Activated naive CD8-positive, alpha-beta T cell treated with anti-CD3 and anti-CD28 coated beads, Interleukin-2, amount 10 ng/mL, durations not matched to agents 7 days and 5 days (primary cell): Measurements from ENCODE around the gene PLGRKT. TPM values are rescaled to one million over a fixed set of nuclear protein-coding genes. Genes with fewer than 3 reads are reported as not detected.
"Not testable (repeated sequence)": the region's sequence is repeated elsewhere in the genome, so short reads cannot be mapped to it uniquely, and the experiment has no call there.

Experiments used
- ATAC-seq: fragments of 150-1000 bp; cut with Tn5 transposase; one replicate; pipeline ENCODE4 v1.10.0; 2021; ENCODE audit warnings: low read depth, moderate library complexity
- POLR2A ChIA-PET: fragments of 350-600 bp; sonication (Branson Sonifier 250); formaldehyde crosslinking; loops from one replicate; lab custom pipeline; 2021; ENCODE audit warnings: antibody characterized with exemption; lab: Charles Lee
- DNase-seq: peaks from one replicate; pipeline ENCODE4 v3.0.0; 2021
- H3K27ac Mint-ChIP-seq: one replicate; pipeline ENCODE4 v1.8.0; 2022; ENCODE audit warnings: mild to moderate bottlenecking, mixed read lengths
- H3K27me3 Mint-ChIP-seq: one replicate; pipeline ENCODE4 v1.8.0; 2022; ENCODE audit warnings: mild to moderate bottlenecking, moderate library complexity, mixed read lengths
- H3K36me3 Mint-ChIP-seq: one replicate; pipeline ENCODE4 v1.8.0; 2021; ENCODE audit warnings: mild to moderate bottlenecking, mixed read lengths
- H3K4me1 Mint-ChIP-seq: one replicate; pipeline ENCODE4 v1.8.0; 2021; ENCODE audit warnings: mixed read lengths
- H3K4me3 Mint-ChIP-seq: one replicate; pipeline ENCODE4 v1.8.0; 2022; ENCODE audit warnings: mild to moderate bottlenecking, moderate library complexity, mixed read lengths
- H3K9me3 Mint-ChIP-seq: one replicate; pipeline ENCODE4 v1.8.0; 2021; ENCODE audit warnings: mixed read lengths
- total RNA-seq, 2 experiments: library from RNA; stranded (reverse); gene quantifications; one replicate each; pipeline ENCODE4 v1.2.3, GENCODE V29; 2021

Gene PLGRKT
- total RNA-seq, 2 experiments from 2014 or later: 25.5 to 27.0 TPM

- POLR2A ChIA-PET: interaction anchor here (0.6 kb wide), 1 partner anchor 880 kb away, joined by 4 read pairs; no protein-coding TSS in a partner anchor
Observed at GRCh38 chr9:5468850-5469249, 31.1 kb upstream of the PLGRKT start.

GRCh38 chr9:5466766-5467165 is 29.0 kb upstream of the PLGRKT start:
- Mint-ChIP-seq H3K36me3 (peaks cover 36% of the 10 kb centered on the region), H3K9me3 (no peaks in the 10 kb centered on the region), H3K4me1 (no peaks in the 10 kb centered on the region), H3K27me3 (no peaks in the 10 kb centered on the region), H3K27ac (no peak overlapping the region), H3K4me3 (no peak overlapping the region)
- no peak for DNase-seq
- ATAC-seq: no peak
- POLR2A ChIA-PET: no interaction called here

More at GRCh38 chr9:5468850-5469249, 31.1 kb upstream of the PLGRKT start:
- no peaks in the 10 kb centered on the region for H3K4me1 Mint-ChIP-seq
- no peak overlapping the region for H3K4me3 Mint-ChIP-seq
- no peak overlapping the region for H3K27ac Mint-ChIP-seq
- H3K9me3 Mint-ChIP-seq: no peaks in the 10 kb centered on the region
- ATAC-seq: no peak
- DNase-seq: no peak
- no peaks in the 10 kb centered on the region for H3K27me3 Mint-ChIP-seq
- H3K36me3 Mint-ChIP-seq: peaks cover 23% of the 10 kb centered on the region

GRCh38 chr9:5466005-5466404 is 28.3 kb upstream of the PLGRKT start:
- DNase-seq (no peak), ATAC-seq (no peak)
- Mint-ChIP-seq H3K4me1 (no peaks in the 10 kb centered on the region), H3K27ac (no peak overlapping the region), H3K4me3 (no peak overlapping the region), H3K27me3 (no peaks in the 10 kb centered on the region), H3K9me3 (no peaks in the 10 kb centered on the region), H3K36me3 (peaks cover 36% of the 10 kb centered on the region)
- POLR2A ChIA-PET: no interaction called here

GRCh38 chr9:5464831-5465330 is 27.2 kb upstream of the PLGRKT start:
- H3K27ac Mint-ChIP-seq, H3K27me3 Mint-ChIP-seq, ATAC-seq, H3K4me3 Mint-ChIP-seq, DNase-seq, POLR2A ChIA-PET, H3K4me1 Mint-ChIP-seq, H3K9me3 Mint-ChIP-seq: not testable (repeated sequence)
- H3K36me3 Mint-ChIP-seq: peaks cover 35% of the 10 kb centered on the region

DNA sequence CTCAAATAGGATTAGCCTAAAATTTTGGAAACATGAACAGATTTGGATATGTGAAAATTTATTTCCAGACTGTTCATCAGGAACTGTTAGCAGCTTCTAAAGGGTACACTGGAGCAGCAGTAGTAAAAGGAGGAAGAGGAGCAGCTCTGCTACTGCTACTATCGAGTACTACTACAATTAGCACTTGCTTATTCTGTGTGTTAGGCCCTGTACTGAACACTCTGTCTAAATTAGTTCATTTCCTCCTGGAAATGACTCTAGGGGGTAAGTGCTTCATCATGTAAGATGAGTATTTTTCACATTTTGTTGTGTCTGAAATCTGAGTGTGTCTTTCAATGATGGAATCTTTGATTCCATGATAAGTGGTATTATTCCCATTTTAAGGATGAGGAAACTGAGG is 22.4 kb upstream of the PLGRKT start:
- Mint-ChIP-seq H3K27ac (no peak overlapping the region), H3K27me3 (no peaks in the 10 kb centered on the region), H3K36me3 (peaks cover 49% of the 10 kb centered on the region), H3K4me3 (no peak overlapping the region), H3K9me3 (no peaks in the 10 kb centered on the region), H3K4me1 (peaks cover 20% of the 10 kb centered on the region)
- DNase-seq: no peak
- ATAC-seq: no peak
- POLR2A ChIA-PET: interaction anchor here (1.0 to 2.2 kb wide), 3 partner anchors 10 to 168 kb away, joined by 3 to 6 read pairs (median 4); partner anchors contain the start of genes CD274 and RIC1

GRCh38 chr9:5459289-5459829 is 21.6 kb upstream of the PLGRKT start:
- POLR2A ChIA-PET: interaction anchor here (1.2 to 2.2 kb wide), 2 partner anchors 9 to 169 kb away, joined by 4 to 6 read pairs; partner anchors contain the start of genes CD274 and RIC1
- H3K4me3 Mint-ChIP-seq: peak overlapping the region; percentile 28
- H3K27me3 Mint-ChIP-seq: no peaks in the 10 kb centered on the region

GRCh38 chr9:5455181-5455580 is 17.5 kb upstream of the PLGRKT start:
- H3K27ac Mint-ChIP-seq: no peak overlapping the region
- POLR2A ChIA-PET: no interaction called here
- no peaks in the 10 kb centered on the region for H3K27me3 Mint-ChIP-seq
- ATAC-seq: no peak
- no peaks in the 10 kb centered on the region for H3K9me3 Mint-ChIP-seq
- peaks cover 31% of the 10 kb centered on the region for H3K36me3 Mint-ChIP-seq
- no peak for DNase-seq
- peaks cover 43% of the 10 kb centered on the region for H3K4me1 Mint-ChIP-seq
- peak overlapping the region; percentile 17 for H3K4me3 Mint-ChIP-seq

More at GRCh38 chr9:5459289-5459829, 21.6 kb upstream of the PLGRKT start:
- Mint-ChIP-seq H3K27ac (peak overlapping the region; percentile 72), H3K4me1 (peaks cover 24% of the 10 kb centered on the region), H3K36me3 (peaks cover 48% of the 10 kb centered on the region), H3K9me3 (no peaks in the 10 kb centered on the region)
- DNase-seq (no peak), ATAC-seq (peak; percentile 45)

- Mint-ChIP-seq H3K36me3 (peaks cover 26% of the 10 kb centered on the region), H3K27me3 (no peaks in the 10 kb centered on the region), H3K4me1 (peaks cover 39% of the 10 kb centered on the region), H3K27ac (no peak overlapping the region), H3K9me3 (no peaks in the 10 kb centered on the region), H3K4me3 (peak overlapping the region; percentile 13)
- ATAC-seq (no peak), DNase-seq (no peak)
- POLR2A ChIA-PET: no interaction called here
Observed at GRCh38 chr9:5453673-5454072, 15.9 kb upstream of the PLGRKT start.

GRCh38 chr9:5453004-5453403 is 15.3 kb upstream of the PLGRKT start:
- Mint-ChIP-seq H3K4me1 (peaks cover 43% of the 10 kb centered on the region), H3K9me3 (no peaks in the 10 kb centered on the region), H3K27me3 (no peaks in the 10 kb centered on the region), H3K27ac (peak overlapping the region; percentile 39), H3K4me3 (peak overlapping the region; percentile 55), H3K36me3 (peaks cover 19% of the 10 kb centered on the region)
- DNase-seq (no peak), ATAC-seq (no peak)
- POLR2A ChIA-PET: no interaction called here

- POLR2A ChIA-PET: interaction anchor here (0.6 kb wide), 1 partner anchor 106 kb away, joined by 3 read pairs; no protein-coding TSS in a partner anchor
- Mint-ChIP-seq H3K36me3 (peaks cover 11% of the 10 kb centered on the region), H3K4me3 (peak overlapping the region; percentile 92), H3K9me3 (no peaks in the 10 kb centered on the region), H3K27me3 (no peaks in the 10 kb centered on the region), H3K27ac (peak overlapping the region; percentile 95), H3K4me1 (peaks cover 50% of the 10 kb centered on the region)
- ATAC-seq: no peak
- no peak for DNase-seq
Observed at GRCh38 chr9:5452286-5452609, 14.5 kb upstream of the PLGRKT start.

- Mint-ChIP-seq H3K9me3 (no peaks in the 10 kb centered on the region), H3K27ac (peak within 1 kb of the TSS; percentile 95), H3K36me3 (peaks cover 3% of the 10 kb centered on the region), H3K27me3 (no peaks in the 10 kb centered on the region), H3K4me1 (peaks cover 56% of the 10 kb centered on the region), H3K4me3 (peak within 1 kb of the TSS; percentile 92)
- DNase-seq: peak; percentile 88
- ATAC-seq: peak; percentile 95
- POLR2A ChIA-PET: interaction anchor here (0.5 to 3.6 kb wide), 17 partner anchors 9 to 1923 kb away, joined by 3 to 29 read pairs (median 4); partner anchors contain the start of genes AK3, PDCD1LG2, PLGRKT and RIC1
Observed at GRCh38 chr9:5450359-5451091, 12.8 kb upstream of the PLGRKT start, which contains the start of gene CD274. TSS of gene CD274 (plus strand) at chr9:5450542. CDS start at chr9:5456114, 5,572 bp downstream.

DNA sequence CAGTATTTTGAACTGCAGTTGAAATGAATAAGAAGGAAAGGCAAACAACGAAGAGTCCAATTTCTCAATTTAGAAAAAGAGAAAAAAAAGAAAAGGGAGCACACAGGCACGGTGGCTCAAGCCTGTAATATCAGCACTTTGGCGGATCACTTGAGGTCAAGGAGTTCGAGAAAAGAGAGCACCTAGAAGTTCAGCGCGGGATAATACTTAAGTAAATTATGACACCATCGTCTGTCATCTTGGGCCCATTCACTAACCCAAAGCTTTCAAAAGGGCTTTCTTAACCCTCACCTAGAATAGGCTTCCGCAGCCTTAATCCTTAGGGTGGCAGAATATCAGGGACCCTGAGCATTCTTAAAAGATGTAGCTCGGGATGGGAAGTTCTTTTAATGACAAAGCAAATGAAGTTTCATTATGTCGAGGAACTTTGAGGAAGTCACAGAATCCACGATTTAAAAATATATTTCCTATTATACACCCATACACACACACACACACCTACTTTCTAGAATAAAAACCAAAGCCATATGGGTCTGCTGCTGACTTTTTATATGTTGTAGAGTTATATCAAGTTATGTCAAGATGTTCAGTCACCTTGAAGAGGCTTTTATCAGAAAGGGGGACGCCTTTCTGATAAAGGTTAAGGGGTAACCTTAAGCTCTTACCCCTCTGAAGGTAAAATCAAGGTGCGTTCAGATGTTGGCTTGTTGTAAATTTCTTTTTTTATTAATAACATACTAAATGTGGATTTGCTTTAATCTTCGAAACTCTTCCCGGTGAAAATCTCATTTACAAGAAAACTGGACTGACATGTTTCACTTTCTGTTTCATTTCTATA is 12.0 kb upstream of the PLGRKT start:
- Mint-ChIP-seq H3K27me3 (no peaks in the 10 kb centered on the region), H3K36me3 (peaks cover 1% of the 10 kb centered on the region), H3K4me1 (peaks cover 53% of the 10 kb centered on the region), H3K4me3 (peak overlapping the region; percentile 92), H3K9me3 (no peaks in the 10 kb centered on the region), H3K27ac (peak overlapping the region; percentile 95)
- DNase-seq: no peak
- POLR2A ChIA-PET: interaction anchor here (0.9 to 3.6 kb wide), 16 partner anchors 10 to 1923 kb away, joined by 3 to 29 read pairs (median 4); partner anchors contain the start of genes AK3, PDCD1LG2, PLGRKT and RIC1
- peak; percentile 5 for ATAC-seq
